ENCODE data around the gene KXD1. TPM values are rescaled to one million over a fixed set of nuclear protein-coding genes. Genes with fewer than 3 reads are reported as not detected.

Gene KXD1
- total RNA-seq, 4 donors from 2014 or later = 98.1 to 117 (median 103) TPM

GRCh38 chr19:18551631-18552030, 6.0 kb upstream of the KXD1 start:
- Histone ChIP-seq H3K4me3 (replicated peaks in 1 of 3) (no peak overlapping the region), H3K36me3 (no peaks in the 10 kb centered on the region), H3K4me1 (no peaks in the 10 kb centered on the region), H3K27ac (no peak overlapping the region), H3K27me3 (no peaks in the 10 kb centered on the region), H3K9me3 (no peaks in the 10 kb centered on the region)
- DNase-seq = no peak
- intact Hi-C loops (cut with DNase I) = no loop called here
- no peak for TF ChIP-seq CTCF (IDR thresholded peaks at IDR 0.05)
- TF ChIP-seq POLR2A (IDR thresholded peaks at IDR 0.05) = no peak
- 58% methylated on average over 6 of the region's 6 CpGs for WGBS, 2 donors

- Histone ChIP-seq H3K27me3 (no peaks in the 10 kb centered on the region), H3K9me3 (no peaks in the 10 kb centered on the region), H3K36me3 (no peaks in the 10 kb centered on the region), H3K27ac (peak overlapping the region; percentile 90 to 95 (median 91)), H3K4me1 (peaks cover 4 to 9% of the 10 kb centered on the region in 2 donors), H3K4me3 (replicated peaks in 1 of 3) (peak overlapping the region; percentile 62 to 100 (median 98))
- TF ChIP-seq POLR2A (IDR thresholded peaks at IDR 0.05) (no peak), CTCF (IDR thresholded peaks at IDR 0.05) (no peak)
- 7 to 8% methylated on average over 11 of the region's 11 CpGs for WGBS, 2 donors
- intact Hi-C loops (cut with DNase I) = no loop called here
- DNase-seq = peak in 1 of 2 donors; percentile 8
These were observed 509 bp downstream of the KXD1 start for GRCh38 chr19:18558202-18558555.

- Histone ChIP-seq H3K27me3 (no peaks in the 10 kb centered on the region), H3K36me3 (peaks cover 0 to under 1% of the 10 kb centered on the region in 2 donors), H3K9me3 (no peaks in the 10 kb centered on the region), H3K27ac (peak overlapping the region; percentile 90 to 95 (median 91)), H3K4me1 (peaks cover 4 to 9% of the 10 kb centered on the region in 2 donors), H3K4me3 (replicated peaks in 1 of 3) (peak overlapping the region; percentile 62 to 100 (median 98))
- no peak for TF ChIP-seq CTCF (IDR thresholded peaks at IDR 0.05)
- intact Hi-C loops (cut with DNase I) = no loop called here
- WGBS, 2 donors = 68 to 71% methylated on average over 3 of the region's 3 CpGs
- DNase-seq = no peak
These were observed 934 bp downstream of the KXD1 start for GRCh38 chr19:18558604-18559003.

GRCh38 chr19:18559685-18560084, 2.0 kb downstream of the KXD1 start:
- H3K36me3 ChIP-seq = peaks cover 8 to 11% of the 10 kb centered on the region in 2 donors
- DNase-seq = no peak
- no peak overlapping the region for H3K27ac ChIP-seq
- no peaks in the 10 kb centered on the region for H3K9me3 ChIP-seq
- intact Hi-C loops (cut with DNase I) = no loop called here
- H3K27me3 ChIP-seq = no peaks in the 10 kb centered on the region
- TF ChIP-seq CTCF (IDR thresholded peaks at IDR 0.05) (no peak), POLR2A (IDR thresholded peaks at IDR 0.05) (no peak)
- H3K4me1 ChIP-seq = peaks cover 4 to 9% of the 10 kb centered on the region in 2 donors
- H3K4me3 ChIP-seq (replicated peaks in 1 of 3) = no peak overlapping the region
- WGBS, 2 donors = 71 to 78% methylated on average over 5 of the region's 5 CpGs

GRCh38 chr19:18562086-18562485, 4.4 kb downstream of the KXD1 start:
- DNase-seq = no peak
- intact Hi-C loops (cut with DNase I) = no loop called here
- H3K27ac ChIP-seq = peak overlapping the region in 2 of 3 donors; percentile 14 to 31
- peaks cover 28 to 34% of the 10 kb centered on the region in 2 donors for H3K36me3 ChIP-seq
- no peak for TF ChIP-seq POLR2A (IDR thresholded peaks at IDR 0.05)
- TF ChIP-seq CTCF (IDR thresholded peaks at IDR 0.05) = no peak
- no peaks in the 10 kb centered on the region for H3K27me3 ChIP-seq
- H3K9me3 ChIP-seq = no peaks in the 10 kb centered on the region
- no peak overlapping the region for H3K4me3 ChIP-seq (replicated peaks in 1 of 3)
- H3K4me1 ChIP-seq = peaks cover 4 to 9% of the 10 kb centered on the region in 2 donors
- WGBS, 2 donors = 76 to 87% methylated on average over 14 of the region's 14 CpGs

Data from thyroid gland (tissue), 4 donors.